Prostate gland (tissue), 2 donors: ENCODE results near the gene GAK.

Source experiments
- CTCF ChIP-seq, 4 experiments: fragments of 200-600 bp in 2 of 4; fragments of 450-650 bp in 2 of 4; sonication (generic) in 2 of 4; IDR thresholded peaks; 1 replicate in 3 of 4; 2 replicates in 1 of 4; pipeline ENCODE4 v1.5.1; 2016 to 2019; ENCODE audit warnings: antibody characterized with exemption in 4 of 4, mild to moderate bottlenecking in 2 of 4, moderate library complexity in 2 of 4
- POLR2A ChIP-seq: fragments of 450-650 bp; IDR thresholded peaks from one replicate; pipeline ENCODE4 v1.6.1; 2016; ENCODE audit warnings: antibody characterized with exemption, mild to moderate bottlenecking
- POLR2AphosphoS5 ChIP-seq: sonication (generic); formaldehyde crosslinking; IDR thresholded peaks from one replicate; pipeline ENCODE4 v1.6.1; 2017; ENCODE audit warnings: antibody characterized with exemption

GRCh38 chr4:877502-877901, 54.6 kb downstream of the GAK start:
- TF ChIP-seq CTCF (IDR thresholded peaks at IDR 0.05) (no peak), POLR2A (no peak), POLR2AphosphoS5 (no peak)
